AG09319 (cell line): ENCODE measurements around the gene FBXW7.

ENCODE experiments used
- DNase-seq: peaks from one replicate; pipeline ENCODE4 v3.0.0-alpha.2; 2010; ENCODE audit warnings: low read depth; ENCODE audit errors: extremely low read depth
- TF ChIP-seq, protein P1 (sequence below): IDR thresholded peaks from 2 replicates; pipeline ENCODE4 v1.5.1; 2011; ENCODE audit warnings: low read depth, mild to moderate bottlenecking, inconsistent platforms, low read length, moderate library complexity

The FBXW7 gene

GRCh38 chr4:152278172-152278504 lies 257.8 kb downstream of the FBXW7 start:
- TF ChIP-seq, protein P1, sequence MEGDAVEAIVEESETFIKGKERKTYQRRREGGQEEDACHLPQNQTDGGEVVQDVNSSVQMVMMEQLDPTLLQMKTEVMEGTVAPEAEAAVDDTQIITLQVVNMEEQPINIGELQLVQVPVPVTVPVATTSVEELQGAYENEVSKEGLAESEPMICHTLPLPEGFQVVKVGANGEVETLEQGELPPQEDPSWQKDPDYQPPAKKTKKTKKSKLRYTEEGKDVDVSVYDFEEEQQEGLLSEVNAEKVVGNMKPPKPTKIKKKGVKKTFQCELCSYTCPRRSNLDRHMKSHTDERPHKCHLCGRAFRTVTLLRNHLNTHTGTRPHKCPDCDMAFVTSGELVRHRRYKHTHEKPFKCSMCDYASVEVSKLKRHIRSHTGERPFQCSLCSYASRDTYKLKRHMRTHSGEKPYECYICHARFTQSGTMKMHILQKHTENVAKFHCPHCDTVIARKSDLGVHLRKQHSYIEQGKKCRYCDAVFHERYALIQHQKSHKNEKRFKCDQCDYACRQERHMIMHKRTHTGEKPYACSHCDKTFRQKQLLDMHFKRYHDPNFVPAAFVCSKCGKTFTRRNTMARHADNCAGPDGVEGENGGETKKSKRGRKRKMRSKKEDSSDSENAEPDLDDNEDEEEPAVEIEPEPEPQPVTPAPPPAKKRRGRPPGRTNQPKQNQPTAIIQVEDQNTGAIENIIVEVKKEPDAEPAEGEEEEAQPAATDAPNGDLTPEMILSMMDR: no peak
- no peak for DNase-seq

- DNase-seq: no peak
- TF ChIP-seq, protein P1: no peak
These were observed 258.6 kb downstream of the FBXW7 start for GRCh38 chr4:152277333-152277732.

- TF ChIP-seq, protein P1: no peak
- DNase-seq: no peak
These were observed 262.5 kb downstream of the FBXW7 start for GRCh38 chr4:152273343-152273742.
